ENCODE data around the gene ZNF385A.

DNA sequence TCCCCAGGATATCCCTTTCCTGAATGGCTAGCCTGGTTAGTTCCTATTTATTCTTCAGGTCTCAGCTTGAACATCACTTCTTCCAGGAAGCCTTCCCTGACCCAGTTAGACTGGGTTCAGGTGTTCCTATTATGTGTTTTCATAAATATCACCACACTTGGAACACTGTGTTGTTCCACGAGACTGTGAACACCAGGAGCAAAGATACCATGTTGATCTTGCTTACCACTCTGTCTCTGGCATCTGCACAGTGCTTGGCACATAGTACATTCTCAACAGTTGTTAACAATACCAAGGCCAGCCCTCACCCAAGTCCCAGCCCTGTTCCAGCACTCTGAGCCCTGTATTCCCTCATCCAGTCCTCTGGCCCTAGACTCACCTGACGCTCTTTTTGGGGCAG, 13.7 kb upstream of the ZNF385A start:
- TF ChIP-seq, protein P1, sequence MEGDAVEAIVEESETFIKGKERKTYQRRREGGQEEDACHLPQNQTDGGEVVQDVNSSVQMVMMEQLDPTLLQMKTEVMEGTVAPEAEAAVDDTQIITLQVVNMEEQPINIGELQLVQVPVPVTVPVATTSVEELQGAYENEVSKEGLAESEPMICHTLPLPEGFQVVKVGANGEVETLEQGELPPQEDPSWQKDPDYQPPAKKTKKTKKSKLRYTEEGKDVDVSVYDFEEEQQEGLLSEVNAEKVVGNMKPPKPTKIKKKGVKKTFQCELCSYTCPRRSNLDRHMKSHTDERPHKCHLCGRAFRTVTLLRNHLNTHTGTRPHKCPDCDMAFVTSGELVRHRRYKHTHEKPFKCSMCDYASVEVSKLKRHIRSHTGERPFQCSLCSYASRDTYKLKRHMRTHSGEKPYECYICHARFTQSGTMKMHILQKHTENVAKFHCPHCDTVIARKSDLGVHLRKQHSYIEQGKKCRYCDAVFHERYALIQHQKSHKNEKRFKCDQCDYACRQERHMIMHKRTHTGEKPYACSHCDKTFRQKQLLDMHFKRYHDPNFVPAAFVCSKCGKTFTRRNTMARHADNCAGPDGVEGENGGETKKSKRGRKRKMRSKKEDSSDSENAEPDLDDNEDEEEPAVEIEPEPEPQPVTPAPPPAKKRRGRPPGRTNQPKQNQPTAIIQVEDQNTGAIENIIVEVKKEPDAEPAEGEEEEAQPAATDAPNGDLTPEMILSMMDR (IDR thresholded peaks at IDR 0.05; ENCODE audit: low read length) = no peak
- no peak for TF ChIP-seq EZH2 (IDR thresholded peaks at IDR 0.05; ENCODE audit: borderline replicate concordance, low read length)
